ENCODE data around the gene MYO1D. TPM values are rescaled to one million over a fixed set of nuclear protein-coding genes. Genes with fewer than 3 reads are reported as not detected.
"Not testable (repeated sequence)": the region's sequence is repeated elsewhere in the genome, so short reads cannot be mapped to it uniquely, and the experiment has no call there.

MYO1D gene
- polyA plus RNA-seq, 3 donors: 27.1 to 29.8 (median 27.4) TPM

- DNase-seq (ENCODE audit: extremely low read depth in 1 of 11, low read depth in 9 of 11, low spot score in 4 of 11): no peak
These were observed 153.5 kb downstream of the MYO1D start for GRCh38 chr17:32723310-32723955.

GRCh38 chr17:32722733-32723132, 154.2 kb downstream of the MYO1D start:
- no peak for DNase-seq (ENCODE audit: extremely low read depth in 1 of 11, low read depth in 9 of 11, low spot score in 4 of 11)

DNA sequence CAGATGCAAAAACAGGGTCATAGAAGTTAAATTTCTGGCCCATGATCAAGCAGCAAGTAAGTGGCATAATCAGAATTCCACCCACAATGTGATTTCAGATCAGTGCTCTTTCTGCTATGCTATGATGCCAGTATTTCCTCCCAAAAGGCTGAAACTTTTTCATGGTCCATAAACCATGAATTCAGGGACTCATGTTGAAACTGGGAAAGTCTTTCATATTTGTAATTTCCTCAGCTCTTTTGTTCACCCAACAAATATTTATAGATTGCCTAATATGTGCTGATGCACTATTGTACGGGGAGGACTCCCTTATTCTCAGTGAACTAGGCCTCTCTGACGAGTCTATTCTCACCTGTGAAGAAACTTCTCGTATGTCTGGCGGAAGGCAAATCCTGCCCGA, 156.3 kb downstream of the MYO1D start:
- DNase-seq (ENCODE audit: extremely low read depth in 1 of 11, low read depth in 9 of 11, low spot score in 4 of 11): peak in 2 of 11 donors; percentile 4 to 6

GRCh38 chr17:32719689-32720088, 157.2 kb downstream of the MYO1D start:
- DNase-seq (ENCODE audit: extremely low read depth in 1 of 11, low read depth in 9 of 11, low spot score in 4 of 11): no peak

- DNase-seq (ENCODE audit: extremely low read depth in 1 of 11, low read depth in 9 of 11, low spot score in 4 of 11): not testable (repeated sequence)
These were observed 162.0 kb downstream of the MYO1D start for GRCh38 chr17:32714922-32715321.

- not testable (repeated sequence) for DNase-seq (ENCODE audit: extremely low read depth in 1 of 11, low read depth in 9 of 11, low spot score in 4 of 11)
These were observed 162.7 kb downstream of the MYO1D start for GRCh38 chr17:32714206-32714605.

- DNase-seq (ENCODE audit: extremely low read depth in 1 of 11, low read depth in 9 of 11, low spot score in 4 of 11): no peak
These were observed 163.8 kb downstream of the MYO1D start for GRCh38 chr17:32713081-32713480.

DNA sequence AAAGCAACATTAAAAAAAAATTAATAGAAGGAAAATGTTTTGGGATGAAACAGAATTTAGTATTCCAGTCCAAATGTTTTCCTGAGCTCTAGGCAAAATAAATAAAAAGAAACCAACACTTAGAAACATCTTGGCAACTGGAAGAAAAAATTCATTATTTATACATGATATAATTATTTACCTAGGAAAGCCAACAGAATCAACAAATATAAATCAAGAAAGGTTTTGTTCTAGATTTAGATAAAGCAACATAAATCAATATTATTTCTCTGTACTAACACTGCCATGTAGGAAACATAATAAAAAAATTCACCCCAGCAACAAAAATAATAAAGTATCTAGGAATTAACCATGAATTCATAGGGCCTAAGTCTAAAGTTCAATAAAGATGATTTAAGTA, 167.4 kb downstream of the MYO1D start:
- no peak for DNase-seq (ENCODE audit: extremely low read depth in 1 of 11, low read depth in 9 of 11, low spot score in 4 of 11)

DNA sequence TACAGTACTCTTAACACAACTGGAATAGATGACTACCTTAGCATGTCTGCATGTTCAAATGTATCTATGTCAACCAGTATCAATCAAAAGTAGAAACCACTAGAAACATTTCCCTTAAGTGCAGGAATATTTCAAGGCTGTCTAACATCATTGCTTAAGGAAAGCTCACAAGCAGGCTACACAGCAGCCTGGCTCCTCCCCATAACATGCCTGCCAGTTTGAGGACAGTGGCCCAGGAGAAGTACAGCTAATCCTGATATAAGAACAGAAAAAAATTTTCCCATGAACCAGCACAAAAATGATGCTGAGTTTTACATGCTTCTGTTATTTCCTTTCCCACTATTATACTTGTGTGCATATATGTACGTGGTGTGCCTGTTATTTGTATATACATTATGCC, 175.1 kb downstream of the MYO1D start:
- DNase-seq (ENCODE audit: extremely low read depth in 1 of 11, low read depth in 9 of 11, low spot score in 4 of 11): no peak

DNA sequence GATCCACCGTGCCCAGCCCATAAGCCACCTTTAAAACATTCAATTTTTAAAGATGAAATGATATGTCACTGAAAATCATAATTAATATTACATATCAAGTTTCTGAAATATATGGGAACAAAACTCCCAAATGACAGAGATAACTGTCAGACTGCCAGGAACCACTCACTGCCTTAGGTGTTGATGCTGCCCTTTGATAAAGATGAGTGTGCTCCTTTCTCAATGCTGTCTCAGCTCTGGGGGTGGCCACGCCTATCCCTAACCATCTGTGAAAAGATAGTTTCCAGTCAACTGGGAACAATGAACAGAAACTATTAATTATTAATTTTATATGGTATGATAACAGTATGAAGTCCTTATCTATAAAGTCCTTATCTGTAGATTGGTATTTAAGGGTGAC, 177.7 kb downstream of the MYO1D start:
- DNase-seq (ENCODE audit: extremely low read depth in 1 of 11, low read depth in 9 of 11, low spot score in 4 of 11): no peak

DNA sequence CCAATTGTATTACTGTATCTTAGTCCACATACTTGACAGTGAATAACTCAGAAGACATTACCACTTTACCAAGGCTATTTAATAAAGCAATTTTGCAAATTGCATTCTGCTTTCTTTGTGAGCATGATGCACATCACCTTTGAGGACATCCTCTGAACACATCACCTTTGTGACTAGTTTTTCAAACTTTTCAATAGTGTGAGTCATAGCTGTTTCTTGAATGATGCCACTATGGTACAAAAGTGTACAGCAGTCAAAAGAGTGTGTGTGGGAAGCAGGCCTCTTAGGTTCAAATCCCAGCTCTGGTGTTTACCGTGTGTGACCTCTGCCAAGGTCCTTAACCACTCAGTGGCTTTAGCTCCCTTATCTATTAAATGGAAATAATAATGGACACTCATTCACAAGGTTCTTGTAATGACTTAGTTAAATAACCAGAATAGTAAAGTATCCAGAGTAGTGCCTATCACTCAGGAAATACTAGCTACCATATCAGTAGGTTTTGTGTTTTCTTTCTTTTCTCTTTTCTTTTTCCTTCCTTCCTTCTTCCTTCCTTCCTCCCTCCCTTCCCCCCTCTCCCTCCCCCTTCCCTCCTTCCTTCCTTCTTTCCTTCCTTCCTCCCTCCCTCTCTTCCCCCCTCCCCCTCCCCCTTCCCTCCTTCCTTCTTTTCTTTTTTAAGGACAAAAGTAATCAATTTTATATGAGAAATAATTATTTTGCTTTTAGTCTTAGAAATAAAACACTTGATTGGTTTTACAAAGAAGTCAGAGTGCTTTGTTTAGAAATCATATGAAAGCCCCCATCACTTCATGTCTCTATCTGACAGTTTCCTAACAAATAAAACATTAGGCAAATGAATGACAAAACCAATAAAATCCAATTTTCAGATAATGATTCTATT, 178.9 kb downstream of the MYO1D start:
- no peak for DNase-seq (ENCODE audit: extremely low read depth in 1 of 11, low read depth in 9 of 11, low spot score in 4 of 11)

DNA sequence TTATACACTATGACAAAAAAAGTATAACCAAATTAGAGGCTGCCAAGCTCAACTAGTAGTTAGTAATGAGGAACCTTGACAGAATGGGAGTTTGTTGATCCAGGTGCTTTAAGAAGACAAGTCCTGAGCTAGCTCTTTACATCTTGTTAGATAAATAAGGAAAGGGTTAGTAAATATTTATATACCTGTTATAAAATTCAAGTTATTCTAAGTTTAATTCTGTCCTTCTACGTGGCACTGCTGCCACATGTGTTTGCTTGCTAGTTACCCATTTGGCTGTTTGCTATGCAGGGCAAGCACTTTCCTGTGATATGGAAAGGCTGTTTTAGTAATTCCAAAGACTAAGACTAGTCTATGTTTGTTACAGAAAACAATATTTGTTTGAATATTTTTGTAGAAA, 180.5 kb downstream of the MYO1D start:
- DNase-seq (ENCODE audit: extremely low read depth in 1 of 11, low read depth in 9 of 11, low spot score in 4 of 11): no peak

GRCh38 chr17:32695864-32696263, 181.1 kb downstream of the MYO1D start:
- no peak for DNase-seq (ENCODE audit: extremely low read depth in 1 of 11, low read depth in 9 of 11, low spot score in 4 of 11)

GRCh38 chr17:32693194-32693897, 183.6 kb downstream of the MYO1D start:
- no peak for DNase-seq (ENCODE audit: extremely low read depth in 1 of 11, low read depth in 9 of 11, low spot score in 4 of 11)

DNA sequence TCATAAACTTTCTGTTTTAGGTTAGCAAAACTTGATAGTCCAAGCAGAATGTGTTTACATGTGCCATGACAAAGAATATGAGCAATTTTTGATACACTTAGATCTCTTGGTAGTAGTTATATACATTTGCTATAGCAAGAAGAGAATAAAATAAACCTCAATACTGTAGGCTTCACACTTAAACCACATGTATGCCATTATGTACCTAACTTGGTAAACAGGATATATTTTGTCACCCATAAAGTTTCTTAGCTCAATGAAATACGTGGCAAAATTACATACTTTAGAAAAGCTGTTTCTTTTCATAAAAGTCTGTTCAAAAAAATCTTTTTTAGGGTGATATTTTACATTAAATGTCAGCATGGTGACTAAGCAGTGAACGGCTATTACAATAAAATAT, 184.7 kb downstream of the MYO1D start:
- DNase-seq (ENCODE audit: extremely low read depth in 1 of 11, low read depth in 9 of 11, low spot score in 4 of 11): no peak

DNA sequence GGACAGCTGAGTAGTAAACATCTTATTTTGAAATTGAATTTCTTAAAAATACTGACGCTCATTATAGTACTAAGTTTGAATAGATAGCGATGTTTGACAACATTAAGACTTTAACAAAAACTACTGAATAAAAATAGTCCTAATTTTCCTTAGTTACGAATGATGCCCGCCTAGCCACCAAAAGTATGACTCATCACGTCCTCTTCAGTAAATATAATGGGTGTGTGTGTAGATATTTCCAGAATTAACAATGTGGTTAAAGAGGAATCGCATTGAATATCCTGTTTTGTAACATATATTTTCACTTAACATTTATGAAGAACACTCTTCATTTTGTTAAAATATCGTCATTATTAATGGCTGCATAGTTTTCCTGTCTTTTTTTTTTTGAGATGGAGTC, 187.6 kb downstream of the MYO1D start:
- DNase-seq (ENCODE audit: extremely low read depth in 1 of 11, low read depth in 9 of 11, low spot score in 4 of 11): no peak

DNA sequence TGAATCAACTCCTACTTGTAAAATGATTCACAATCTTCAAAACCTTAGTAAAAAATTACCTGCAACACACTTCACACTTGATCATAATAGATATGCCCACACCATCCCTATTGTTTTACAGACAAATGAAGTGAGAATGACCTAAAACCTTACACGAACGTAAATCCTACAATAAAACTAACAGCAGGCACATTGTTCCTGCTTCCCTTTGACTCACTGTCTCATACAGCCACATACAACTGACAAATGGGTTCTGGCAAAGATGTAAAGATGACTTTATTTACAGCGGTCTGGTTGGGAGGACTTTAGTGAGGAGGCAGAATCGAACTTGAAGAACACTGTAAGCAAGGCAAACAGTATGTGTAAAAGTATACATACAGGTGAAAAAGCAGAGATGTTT, 188.7 kb downstream of the MYO1D start:
- DNase-seq (ENCODE audit: extremely low read depth in 1 of 11, low read depth in 9 of 11, low spot score in 4 of 11): no peak

DNA sequence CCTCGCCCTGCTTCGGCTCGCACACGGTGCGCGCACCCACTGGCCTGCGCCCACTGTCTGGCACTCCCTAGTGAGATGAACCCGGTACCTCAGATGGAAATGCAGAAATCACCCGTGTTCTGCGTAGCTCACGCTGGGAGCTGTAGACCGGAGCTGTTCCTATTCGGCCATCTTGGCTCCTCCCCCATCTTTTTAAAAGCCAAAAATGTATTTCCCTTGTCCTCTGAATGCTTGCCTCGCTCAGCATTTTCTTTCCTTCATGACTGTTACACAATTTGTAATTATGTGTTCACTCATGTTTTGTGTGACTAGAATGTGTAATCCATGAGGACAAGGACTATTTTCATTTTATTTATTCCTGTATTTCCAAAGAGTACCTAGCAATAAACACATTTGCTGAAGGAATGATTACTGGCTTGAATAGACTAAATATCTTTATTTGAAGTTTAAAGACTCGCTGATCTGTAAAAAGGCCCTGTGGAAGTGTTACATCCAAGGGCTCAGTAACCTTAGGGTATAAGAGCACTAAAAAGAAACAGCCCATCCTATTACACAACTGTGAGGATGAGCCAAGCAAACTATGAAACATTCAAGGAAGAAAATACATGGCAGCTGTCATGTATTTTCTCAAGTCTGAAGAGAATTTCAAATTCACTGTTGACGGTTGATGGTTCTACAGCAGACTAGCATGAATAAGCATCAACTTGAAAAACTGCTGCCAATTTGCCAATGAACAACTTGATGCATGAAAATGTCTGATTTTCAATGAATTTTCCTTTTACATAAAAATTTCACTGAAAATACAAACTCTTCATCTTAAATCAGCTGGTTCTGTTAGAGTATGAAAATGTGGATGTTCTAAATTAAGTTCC, 192.6 kb downstream of the MYO1D start:
- no peak for DNase-seq (ENCODE audit: extremely low read depth in 1 of 11, low read depth in 9 of 11, low spot score in 4 of 11)

- no peak for DNase-seq (ENCODE audit: extremely low read depth in 1 of 11, low read depth in 9 of 11, low spot score in 4 of 11)
These were observed 203.0 kb downstream of the MYO1D start for GRCh38 chr17:32673964-32674363.
